ENCODE results near the gene CAMTA1. TPM values are rescaled to one million over a fixed set of nuclear protein-coding genes. Genes with fewer than 3 reads are reported as not detected.

Gene CAMTA1
- total RNA-seq, 2 donors from 2014 or later = 105 to 113 TPM

DNA sequence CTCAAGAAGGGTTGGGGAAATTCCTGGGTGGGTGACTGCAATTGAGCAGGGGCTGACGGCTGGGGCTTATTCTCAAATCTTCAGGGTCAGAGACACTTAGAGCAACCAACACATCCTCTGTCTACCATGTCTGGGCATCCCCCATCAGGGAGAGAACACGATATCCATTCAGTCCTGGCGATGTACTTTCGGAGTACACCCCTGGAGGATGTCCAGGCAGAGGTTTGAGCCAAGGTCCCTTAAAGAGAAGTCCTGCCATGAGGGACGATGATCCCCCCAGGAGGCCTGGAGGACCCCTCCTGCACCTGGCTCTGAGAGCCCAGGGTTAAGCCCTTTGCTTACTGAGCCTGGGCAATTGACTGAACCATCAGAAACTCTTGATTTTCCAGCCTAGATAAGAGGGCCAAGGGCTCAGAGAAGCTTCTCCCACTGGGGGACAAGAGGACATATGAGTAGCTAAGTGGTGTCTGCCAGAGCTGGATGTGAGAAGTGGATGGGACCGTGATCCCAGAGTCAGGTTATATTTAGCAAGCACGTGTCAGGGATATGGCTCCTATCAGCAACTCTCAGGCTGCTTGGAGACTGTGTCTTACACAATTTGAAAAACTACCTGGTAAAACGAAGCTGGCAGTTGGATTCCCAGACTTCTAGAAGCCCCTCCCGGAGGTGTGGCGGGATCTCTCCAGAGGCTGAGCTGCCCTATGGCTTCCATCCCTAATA, 732.5 kb downstream of the CAMTA1 start:
- H3K36me3 ChIP-seq = no peaks in the 10 kb centered on the region
- H3K9me3 ChIP-seq = no peaks in the 10 kb centered on the region
- H3K4me3 ChIP-seq = no peak overlapping the region
- H3K4me1 ChIP-seq (ENCODE audit: control insufficient read depth in 1 of 2, low read depth in 2 of 2) = no peaks in the 10 kb centered on the region
- DNase-seq (ENCODE audit: low spot score) = no peak
- H3K27ac ChIP-seq = no peak overlapping the region
- ATAC-seq (ENCODE audit: insufficient number of reproducible peaks, low FRiP score, low read depth) = no peak
- TF ChIP-seq, protein P1, sequence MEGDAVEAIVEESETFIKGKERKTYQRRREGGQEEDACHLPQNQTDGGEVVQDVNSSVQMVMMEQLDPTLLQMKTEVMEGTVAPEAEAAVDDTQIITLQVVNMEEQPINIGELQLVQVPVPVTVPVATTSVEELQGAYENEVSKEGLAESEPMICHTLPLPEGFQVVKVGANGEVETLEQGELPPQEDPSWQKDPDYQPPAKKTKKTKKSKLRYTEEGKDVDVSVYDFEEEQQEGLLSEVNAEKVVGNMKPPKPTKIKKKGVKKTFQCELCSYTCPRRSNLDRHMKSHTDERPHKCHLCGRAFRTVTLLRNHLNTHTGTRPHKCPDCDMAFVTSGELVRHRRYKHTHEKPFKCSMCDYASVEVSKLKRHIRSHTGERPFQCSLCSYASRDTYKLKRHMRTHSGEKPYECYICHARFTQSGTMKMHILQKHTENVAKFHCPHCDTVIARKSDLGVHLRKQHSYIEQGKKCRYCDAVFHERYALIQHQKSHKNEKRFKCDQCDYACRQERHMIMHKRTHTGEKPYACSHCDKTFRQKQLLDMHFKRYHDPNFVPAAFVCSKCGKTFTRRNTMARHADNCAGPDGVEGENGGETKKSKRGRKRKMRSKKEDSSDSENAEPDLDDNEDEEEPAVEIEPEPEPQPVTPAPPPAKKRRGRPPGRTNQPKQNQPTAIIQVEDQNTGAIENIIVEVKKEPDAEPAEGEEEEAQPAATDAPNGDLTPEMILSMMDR (IDR thresholded peaks at IDR 0.05) = no peak
- H3K27me3 ChIP-seq (replicated peaks; ENCODE audit: insufficient read depth) = no peaks in the 10 kb centered on the region

DNA sequence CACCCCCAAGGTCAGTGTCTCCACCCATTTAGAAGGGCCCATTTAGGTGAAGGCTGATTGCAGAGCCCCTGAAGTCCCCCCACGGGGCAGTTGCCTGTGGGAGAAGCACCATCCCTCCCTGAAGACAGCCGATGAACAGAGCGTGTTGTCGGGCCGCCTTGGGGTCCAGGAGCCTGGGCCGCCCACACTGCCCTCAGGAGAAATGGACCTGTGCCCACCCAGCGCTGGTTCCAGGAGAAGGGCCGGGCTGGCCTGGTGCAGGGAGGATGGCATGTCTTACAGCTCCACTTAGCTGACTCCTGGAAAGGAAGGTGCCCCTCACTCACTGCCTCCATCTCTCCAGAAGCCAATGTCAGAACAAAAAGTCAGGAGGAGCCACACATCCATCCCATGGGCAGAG, 733.2 kb downstream of the CAMTA1 start:
- H3K9me3 ChIP-seq = no peaks in the 10 kb centered on the region
- H3K4me1 ChIP-seq (ENCODE audit: control insufficient read depth in 1 of 2, low read depth in 2 of 2) = no peaks in the 10 kb centered on the region
- ATAC-seq (ENCODE audit: insufficient number of reproducible peaks, low FRiP score, low read depth) (no peak), DNase-seq (ENCODE audit: low spot score) (no peak)
- TF ChIP-seq, protein P1 (IDR thresholded peaks at IDR 0.05) = no peak
- H3K27ac ChIP-seq = no peak overlapping the region
- no peak overlapping the region for H3K4me3 ChIP-seq
- no peaks in the 10 kb centered on the region for H3K36me3 ChIP-seq
- no peaks in the 10 kb centered on the region for H3K27me3 ChIP-seq (replicated peaks; ENCODE audit: insufficient read depth)

DNA sequence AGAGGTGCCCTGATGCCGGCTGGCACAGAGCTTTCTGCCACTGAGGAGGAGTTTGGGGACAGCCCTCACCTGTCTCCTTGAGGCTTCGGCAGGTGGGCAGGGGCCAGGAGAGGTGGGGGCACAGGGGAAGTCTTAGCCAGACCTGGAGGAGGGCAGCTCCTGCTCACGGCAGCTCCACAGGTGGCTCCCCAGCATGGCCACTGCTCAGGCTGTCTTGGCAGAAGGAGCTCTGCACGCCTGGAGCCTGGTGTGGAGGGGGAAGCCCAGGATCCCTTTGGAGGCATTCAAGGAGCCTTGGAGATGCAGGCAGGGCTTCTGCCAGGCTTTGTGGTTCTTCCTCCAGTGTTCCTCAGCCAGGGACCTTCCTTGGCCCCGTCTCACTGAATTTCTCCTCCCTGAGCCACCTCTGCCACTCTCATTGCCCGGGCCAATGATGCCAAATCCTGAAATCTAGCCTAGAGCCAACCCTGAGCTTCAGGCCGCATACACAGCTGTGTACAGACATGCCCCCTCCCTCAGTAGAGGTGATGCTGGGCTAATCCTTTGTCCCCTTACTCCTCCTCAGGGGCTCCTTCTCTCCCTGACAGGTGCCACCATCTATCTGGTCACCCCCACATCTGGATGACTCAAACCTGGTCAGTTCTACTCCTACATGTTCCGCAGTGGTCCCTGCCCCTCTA, 734.1 kb downstream of the CAMTA1 start:
- Histone ChIP-seq H3K36me3 (no peaks in the 10 kb centered on the region), H3K27ac (no peak overlapping the region), H3K27me3 (replicated peaks; ENCODE audit: insufficient read depth) (no peaks in the 10 kb centered on the region), H3K4me3 (no peak overlapping the region), H3K4me1 (ENCODE audit: control insufficient read depth in 1 of 2, low read depth in 2 of 2) (no peaks in the 10 kb centered on the region), H3K9me3 (no peaks in the 10 kb centered on the region)
- TF ChIP-seq, protein P1 (IDR thresholded peaks at IDR 0.05) = no peak
- DNase-seq (ENCODE audit: low spot score) = no peak
- no peak for ATAC-seq (ENCODE audit: insufficient number of reproducible peaks, low FRiP score, low read depth)

DNA sequence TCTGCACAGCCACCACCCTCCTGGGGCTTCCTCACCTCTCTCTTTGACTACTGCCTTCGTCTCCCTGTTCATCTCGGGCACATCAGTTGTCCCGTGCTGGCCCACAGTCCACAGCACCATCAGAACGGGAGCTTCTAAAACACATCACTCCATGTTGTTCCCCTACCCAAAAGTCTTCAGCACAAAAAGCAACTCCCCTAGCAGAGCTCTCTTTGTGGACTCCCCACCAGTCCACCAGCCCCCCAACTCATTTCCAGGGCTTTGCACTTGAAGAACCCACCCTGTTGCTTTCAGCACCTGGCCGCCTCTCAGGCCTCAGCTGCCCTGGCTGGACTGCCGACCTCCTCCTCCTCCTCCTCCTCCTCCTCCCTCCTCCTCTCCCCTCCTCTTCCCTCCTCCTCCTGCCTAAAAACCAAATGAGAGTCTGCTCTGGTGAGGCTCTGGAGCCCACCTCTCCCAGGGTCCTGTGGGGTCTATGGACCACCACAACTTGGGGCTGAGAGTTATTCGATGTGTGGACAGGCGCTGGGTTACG, 734.7 kb downstream of the CAMTA1 start:
- no peak overlapping the region for H3K27ac ChIP-seq
- H3K36me3 ChIP-seq = no peaks in the 10 kb centered on the region
- TF ChIP-seq, protein P1 (IDR thresholded peaks at IDR 0.05) = no peak
- H3K27me3 ChIP-seq (replicated peaks; ENCODE audit: insufficient read depth) = no peaks in the 10 kb centered on the region
- no peaks in the 10 kb centered on the region for H3K4me1 ChIP-seq (ENCODE audit: control insufficient read depth in 1 of 2, low read depth in 2 of 2)
- H3K9me3 ChIP-seq = no peaks in the 10 kb centered on the region
- no peak overlapping the region for H3K4me3 ChIP-seq
- DNase-seq (ENCODE audit: low spot score) = no peak
- no peak for ATAC-seq (ENCODE audit: insufficient number of reproducible peaks, low FRiP score, low read depth)

DNA sequence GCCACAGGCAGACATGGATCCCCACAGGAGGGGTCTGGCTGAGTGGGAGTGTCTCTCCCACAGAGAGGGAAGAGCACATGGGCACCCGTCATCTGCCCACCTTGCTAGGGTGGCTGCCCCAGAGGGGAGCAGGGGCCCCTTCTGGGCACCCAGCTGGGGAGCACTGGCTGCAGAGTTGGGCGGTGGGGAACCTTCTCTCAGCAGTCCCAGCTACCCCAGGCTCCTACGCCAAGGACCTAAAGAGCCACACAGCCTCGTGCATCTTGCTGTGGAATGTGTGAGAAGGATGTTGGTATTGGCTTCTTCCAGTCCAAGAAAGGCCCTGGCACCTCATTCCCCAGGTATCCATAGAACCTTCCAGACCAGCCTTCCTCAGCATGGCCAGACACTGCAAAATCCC, 735.2 kb downstream of the CAMTA1 start:
- no peak for ATAC-seq (ENCODE audit: insufficient number of reproducible peaks, low FRiP score, low read depth)
- H3K9me3 ChIP-seq = no peaks in the 10 kb centered on the region
- H3K27me3 ChIP-seq (replicated peaks; ENCODE audit: insufficient read depth) = no peaks in the 10 kb centered on the region
- H3K4me1 ChIP-seq (ENCODE audit: control insufficient read depth in 1 of 2, low read depth in 2 of 2) = no peaks in the 10 kb centered on the region
- DNase-seq (ENCODE audit: low spot score) = no peak
- H3K36me3 ChIP-seq = no peaks in the 10 kb centered on the region
- H3K27ac ChIP-seq = no peak overlapping the region
- H3K4me3 ChIP-seq = no peak overlapping the region
- TF ChIP-seq, protein P1 (IDR thresholded peaks at IDR 0.05) = no peak
